Progenitor cell of endocrine pancreas (in vitro differentiated cells): Measurements from ENCODE around the gene MTR. TPM values are rescaled to one million over a fixed set of nuclear protein-coding genes. Genes with fewer than 3 reads are reported as not detected.
A peak's percentile ranks its signal among the peaks of the same experiment; 100 is the strongest.

ENCODE experiments used
- DNase-seq: peaks from one replicate; pipeline ENCODE4 v3.0.0; 2021; ENCODE audit warnings: low spot score; ENCODE audit not compliant: unreplicated experiment
- H3K27ac Mint-ChIP-seq: 2 replicates; pipeline ENCODE4 v1.8.0; 2021; ENCODE audit warnings: mild to moderate bottlenecking, moderate library complexity, mixed read lengths
- H3K27me3 Mint-ChIP-seq: 2 replicates; pipeline ENCODE4 v1.8.0; 2021; ENCODE audit warnings: mixed read lengths
- H3K36me3 Mint-ChIP-seq: 2 replicates; pipeline ENCODE4 v1.8.0; 2022; ENCODE audit warnings: mixed read lengths; ENCODE audit not compliant: insufficient read depth
- H3K4me1 Mint-ChIP-seq: 2 replicates; pipeline ENCODE4 v1.8.0; 2021; ENCODE audit warnings: low read depth, mixed read lengths
- H3K4me3 Mint-ChIP-seq: 2 replicates; pipeline ENCODE4 v1.8.0; 2021; ENCODE audit warnings: low read depth, mild to moderate bottlenecking, moderate library complexity, mixed read lengths
- H3K9me3 Mint-ChIP-seq: 2 replicates; pipeline ENCODE4 v1.8.0; 2021; ENCODE audit warnings: low read depth, mixed read lengths
- CTCF ChIP-seq: fragments of 200-600 bp; sonication (generic); IDR thresholded peaks from one replicate; pipeline ENCODE4 v1.5.0; 2021; ENCODE audit warnings: antibody characterized with exemption, mild to moderate bottlenecking; ENCODE audit not compliant: unreplicated experiment
- total RNA-seq: library from RNA; stranded (reverse); gene quantifications from 2 replicates; pipeline ENCODE4 v1.2.1, GENCODE V29; 2021

Gene MTR
- total RNA-seq, 1 donor from 2014 or later = 29.7 TPM

- Mint-ChIP-seq H3K9me3 (no peaks in the 10 kb centered on the region), H3K27ac (peak overlapping the region; percentile 29), H3K4me1 (peaks cover 25% of the 10 kb centered on the region), H3K36me3 (peaks cover 14% of the 10 kb centered on the region), H3K27me3 (no peaks in the 10 kb centered on the region), H3K4me3 (no peak overlapping the region)
- no peak for DNase-seq
- no peak for TF ChIP-seq CTCF
Measured at GRCh38 chr1:236865818-236866155, 70.7 kb downstream of the MTR start.

DNA sequence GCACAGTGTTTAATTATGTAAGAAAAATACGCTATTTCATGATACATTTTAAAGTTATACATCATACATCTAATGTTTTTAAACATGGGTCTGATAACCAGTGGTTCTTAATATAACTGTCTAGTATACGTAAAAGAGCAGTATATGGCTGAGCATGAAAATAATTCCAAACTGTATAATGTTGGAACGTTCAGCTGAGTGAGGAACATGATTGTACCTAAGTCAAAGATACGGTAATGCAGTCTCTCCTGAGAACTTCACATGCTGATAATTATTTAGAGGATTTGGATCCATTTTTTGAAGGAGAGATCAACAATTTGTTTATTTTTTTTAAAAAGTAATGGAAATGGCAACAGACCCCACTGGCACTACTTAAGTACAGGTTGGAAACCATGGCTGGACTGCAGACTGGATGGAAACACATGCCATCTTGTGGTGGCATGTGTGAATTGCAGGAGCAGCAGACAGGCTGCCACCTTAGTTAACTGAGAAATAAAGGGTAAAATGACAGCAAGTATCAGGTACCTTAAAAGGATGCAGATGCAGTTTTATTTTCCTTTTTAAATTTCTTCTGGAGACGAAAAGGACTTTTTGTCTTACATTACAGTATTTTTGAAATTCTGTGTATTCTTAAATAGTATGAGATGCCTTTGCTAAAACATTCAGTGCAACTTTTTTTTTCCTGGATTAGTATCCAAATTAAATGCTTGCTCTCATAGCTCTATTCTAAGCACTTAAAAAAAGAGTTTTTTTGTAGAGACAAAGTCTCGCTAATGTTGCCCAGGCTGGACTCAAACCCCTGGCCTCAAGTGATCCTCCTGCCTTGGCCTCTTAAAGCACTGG is 73.8 kb downstream of the MTR start:
- Mint-ChIP-seq H3K9me3 (no peaks in the 10 kb centered on the region), H3K27ac (no peak overlapping the region), H3K4me1 (peaks cover 19% of the 10 kb centered on the region), H3K36me3 (peaks cover 9% of the 10 kb centered on the region), H3K4me3 (no peak overlapping the region), H3K27me3 (no peaks in the 10 kb centered on the region)
- DNase-seq = peak; percentile 14
- peak; percentile 97 for TF ChIP-seq CTCF

DNA sequence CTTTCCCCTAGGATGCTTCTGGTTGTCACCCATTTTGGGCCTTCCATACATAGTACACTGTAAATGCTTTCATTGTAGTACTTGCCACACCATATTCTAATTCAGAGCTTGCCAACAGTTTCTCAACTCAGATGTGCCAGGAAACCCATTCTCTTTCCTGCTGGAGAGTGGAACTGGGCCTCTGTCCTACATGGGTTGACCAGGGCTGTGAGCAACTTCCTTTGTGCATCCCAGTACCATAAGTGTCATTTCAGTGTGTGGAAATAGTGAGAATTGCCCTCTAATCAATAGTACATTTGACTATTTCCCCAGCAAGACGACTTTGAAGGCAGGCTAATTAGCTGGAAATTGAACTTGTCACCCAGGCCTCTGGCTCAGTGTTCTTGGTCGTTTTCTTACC is 74.8 kb downstream of the MTR start:
- no peak overlapping the region for H3K27ac Mint-ChIP-seq
- peaks cover 13% of the 10 kb centered on the region for H3K4me1 Mint-ChIP-seq
- TF ChIP-seq CTCF = no peak
- DNase-seq = no peak
- no peaks in the 10 kb centered on the region for H3K9me3 Mint-ChIP-seq
- no peaks in the 10 kb centered on the region for H3K27me3 Mint-ChIP-seq
- H3K4me3 Mint-ChIP-seq = no peak overlapping the region
- peaks cover 11% of the 10 kb centered on the region for H3K36me3 Mint-ChIP-seq

GRCh38 chr1:236870721-236871120 is 75.6 kb downstream of the MTR start:
- Mint-ChIP-seq H3K27me3 (no peaks in the 10 kb centered on the region), H3K27ac (no peak overlapping the region), H3K4me1 (peaks cover 9% of the 10 kb centered on the region), H3K36me3 (peaks cover 13% of the 10 kb centered on the region), H3K4me3 (no peak overlapping the region), H3K9me3 (no peaks in the 10 kb centered on the region)
- no peak for TF ChIP-seq CTCF
- DNase-seq = no peak

DNA sequence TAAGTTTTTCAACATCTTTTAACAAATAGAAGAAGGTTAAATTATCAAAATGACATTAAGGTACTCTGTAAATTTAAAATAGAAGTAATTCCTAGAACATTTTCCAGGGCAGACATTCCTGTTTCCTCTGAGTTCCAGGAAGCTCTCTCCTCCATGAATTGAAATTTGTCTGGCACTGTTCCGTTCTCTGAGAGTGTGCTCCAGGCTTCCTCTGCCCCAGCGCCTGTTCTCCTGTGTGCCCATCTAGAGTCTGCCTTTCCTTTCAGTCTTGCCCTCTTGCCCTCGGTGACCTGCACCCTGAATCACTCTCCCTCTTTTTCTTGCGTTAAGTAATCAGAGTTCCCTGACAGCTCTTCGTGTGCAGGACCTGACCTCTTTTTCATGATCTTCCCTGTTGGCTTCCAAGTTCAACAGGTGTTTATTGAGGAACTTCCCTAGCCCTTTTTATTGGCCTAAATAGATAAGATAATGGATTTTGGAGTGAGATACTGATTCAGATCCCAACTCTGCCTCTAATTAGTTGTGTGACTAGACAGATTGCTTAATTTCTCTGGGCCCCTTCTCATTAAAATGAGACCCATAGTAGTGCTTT is 77.1 kb downstream of the MTR start:
- no peak overlapping the region for H3K27ac Mint-ChIP-seq
- TF ChIP-seq CTCF = no peak
- H3K36me3 Mint-ChIP-seq = peaks cover 15% of the 10 kb centered on the region
- H3K4me3 Mint-ChIP-seq = no peak overlapping the region
- DNase-seq = no peak
- no peaks in the 10 kb centered on the region for H3K27me3 Mint-ChIP-seq
- no peaks in the 10 kb centered on the region for H3K9me3 Mint-ChIP-seq
- H3K4me1 Mint-ChIP-seq = peaks cover 9% of the 10 kb centered on the region
